ENCODE measurements around the gene TMEM38A. TPM values are rescaled to one million over a fixed set of nuclear protein-coding genes. Genes with fewer than 3 reads are reported as not detected.

The TMEM38A gene
- total and polyA plus RNA-seq, 9 of the 15 experiments (the other 6 are each of a cell fraction or from before 2014, with no cell fraction given): 0.35 to 2.1 (median 1.2) TPM

DNA sequence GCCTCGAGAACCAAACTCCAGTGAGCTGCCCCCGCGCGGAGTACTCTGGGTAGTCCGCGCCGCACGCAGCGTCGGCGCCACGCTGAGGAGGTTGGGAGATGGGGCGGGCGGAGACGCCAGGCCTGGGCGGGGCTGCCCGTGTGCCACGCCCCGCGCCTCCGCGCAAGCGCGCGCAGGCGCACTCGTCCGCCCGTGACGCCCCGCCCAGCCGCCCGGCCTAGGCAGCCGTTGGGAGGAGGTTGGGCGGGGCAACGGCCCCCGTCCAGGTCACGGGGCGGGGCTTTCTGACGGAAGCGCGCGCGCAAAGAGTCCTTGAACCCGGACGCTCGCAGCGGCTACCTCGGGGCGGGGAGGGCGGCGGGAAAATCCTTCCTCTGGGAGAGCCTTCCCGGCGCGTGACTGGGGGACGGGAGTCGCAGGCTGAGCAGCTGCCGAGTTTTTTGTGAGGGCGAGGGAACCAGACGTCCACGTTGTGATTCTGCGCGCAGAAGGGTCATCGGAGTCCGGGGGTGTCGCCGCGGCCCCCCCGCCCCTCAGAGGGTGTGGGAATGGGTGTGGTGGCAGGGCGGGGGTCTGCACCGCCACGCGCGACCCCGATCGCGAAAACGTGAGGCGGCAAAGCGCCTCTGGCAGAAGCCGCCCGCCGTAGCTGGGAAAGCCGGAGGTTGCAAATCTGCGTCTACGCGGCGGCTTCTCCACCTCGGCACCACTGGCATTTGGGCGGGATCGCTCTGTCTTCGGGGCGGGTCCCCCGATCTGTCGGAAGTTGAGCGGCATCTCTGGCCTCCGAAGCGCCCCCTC lies 32.6 kb upstream of the TMEM38A start, which contains the start of gene MED26 (continued):
- TF ChIP-seq ZNF354B (CRISPR knock-in tag; IDR thresholded peaks at IDR 0.05) (no peak), SUPT5H (IDR thresholded peaks at IDR 0.05) (peak; percentile 87), SP2 (IDR thresholded peaks at IDR 0.05; ENCODE audit: extremely low read depth, low read depth, low read length, poor library complexity, severe bottlenecking) (no peak), MAZ (CRISPR knock-in tag; conservative IDR thresholded peaks at IDR 0.05 in 1 of 2, IDR thresholded peaks at IDR 0.05 in 1 of 2) (peak; percentile 87 to 89), NFE2 (IDR thresholded peaks at IDR 0.05; ENCODE audit: low read depth) (0 out of 2 replicates have a peak, but pooled peaks have one; percentile 5), CHCHD3 (CRISPR knock-in tag; IDR thresholded peaks at IDR 0.05) (no peak), PHF8 (IDR thresholded peaks at IDR 0.05; ENCODE audit: borderline replicate concordance, low read length) (peak; percentile 77; the same call in 1 of the 2 replicates), LCOR (CRISPR knock-in tag; IDR thresholded peaks at IDR 0.05) (no peak), ZNF431 (CRISPR knock-in tag; IDR thresholded peaks at IDR 0.05) (no peak), L3MBTL2 (IDR thresholded peaks at IDR 0.05) (peak; percentile 67), POLR2AphosphoS5 (IDR thresholded peaks at IDR 0.05; ENCODE audit: control insufficient read depth, insufficient read depth, low read depth, low read length) (peak; percentile 79)
- TF ChIP-seq, protein P1, sequence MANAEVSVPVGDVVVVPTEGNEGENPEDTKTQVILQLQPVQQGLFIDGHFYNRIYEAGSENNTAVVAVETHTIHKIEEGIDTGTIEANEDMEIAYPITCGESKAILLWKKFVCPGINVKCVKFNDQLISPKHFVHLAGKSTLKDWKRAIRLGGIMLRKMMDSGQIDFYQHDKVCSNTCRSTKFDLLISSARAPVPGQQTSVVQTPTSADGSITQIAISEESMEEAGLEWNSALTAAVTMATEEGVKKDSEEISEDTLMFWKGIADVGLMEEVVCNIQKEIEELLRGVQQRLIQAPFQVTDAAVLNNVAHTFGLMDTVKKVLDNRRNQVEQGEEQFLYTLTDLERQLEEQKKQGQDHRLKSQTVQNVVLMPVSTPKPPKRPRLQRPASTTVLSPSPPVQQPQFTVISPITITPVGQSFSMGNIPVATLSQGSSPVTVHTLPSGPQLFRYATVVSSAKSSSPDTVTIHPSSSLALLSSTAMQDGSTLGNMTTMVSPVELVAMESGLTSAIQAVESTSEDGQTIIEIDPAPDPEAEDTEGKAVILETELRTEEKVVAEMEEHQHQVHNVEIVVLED (CRISPR knock-in tag; IDR thresholded peaks at IDR 0.05): peak; percentile 95
- TF ChIP-seq, protein P2, sequence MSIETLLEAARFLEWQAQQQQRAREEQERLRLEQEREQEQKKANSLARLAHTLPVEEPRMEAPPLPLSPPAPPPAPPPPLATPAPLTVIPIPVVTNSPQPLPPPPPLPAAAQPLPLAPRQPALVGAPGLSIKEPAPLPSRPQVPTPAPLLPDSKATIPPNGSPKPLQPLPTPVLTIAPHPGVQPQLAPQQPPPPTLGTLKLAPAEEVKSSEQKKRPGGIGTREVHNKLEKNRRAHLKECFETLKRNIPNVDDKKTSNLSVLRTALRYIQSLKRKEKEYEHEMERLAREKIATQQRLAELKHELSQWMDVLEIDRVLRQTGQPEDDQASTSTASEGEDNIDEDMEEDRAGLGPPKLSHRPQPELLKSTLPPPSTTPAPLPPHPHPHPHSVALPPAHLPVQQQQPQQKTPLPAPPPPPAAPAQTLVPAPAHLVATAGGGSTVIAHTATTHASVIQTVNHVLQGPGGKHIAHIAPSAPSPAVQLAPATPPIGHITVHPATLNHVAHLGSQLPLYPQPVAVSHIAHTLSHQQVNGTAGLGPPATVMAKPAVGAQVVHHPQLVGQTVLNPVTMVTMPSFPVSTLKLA (conservative IDR thresholded peaks at IDR 0.05): peak; percentile 70 to 89
- TF ChIP-seq, protein P3, sequence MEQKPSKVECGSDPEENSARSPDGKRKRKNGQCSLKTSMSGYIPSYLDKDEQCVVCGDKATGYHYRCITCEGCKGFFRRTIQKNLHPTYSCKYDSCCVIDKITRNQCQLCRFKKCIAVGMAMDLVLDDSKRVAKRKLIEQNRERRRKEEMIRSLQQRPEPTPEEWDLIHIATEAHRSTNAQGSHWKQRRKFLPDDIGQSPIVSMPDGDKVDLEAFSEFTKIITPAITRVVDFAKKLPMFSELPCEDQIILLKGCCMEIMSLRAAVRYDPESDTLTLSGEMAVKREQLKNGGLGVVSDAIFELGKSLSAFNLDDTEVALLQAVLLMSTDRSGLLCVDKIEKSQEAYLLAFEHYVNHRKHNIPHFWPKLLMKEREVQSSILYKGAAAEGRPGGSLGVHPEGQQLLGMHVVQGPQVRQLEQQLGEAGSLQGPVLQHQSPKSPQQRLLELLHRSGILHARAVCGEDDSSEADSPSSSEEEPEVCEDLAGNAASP (IDR thresholded peaks at IDR 0.05): no peak
- TF ChIP-seq, protein P4, sequence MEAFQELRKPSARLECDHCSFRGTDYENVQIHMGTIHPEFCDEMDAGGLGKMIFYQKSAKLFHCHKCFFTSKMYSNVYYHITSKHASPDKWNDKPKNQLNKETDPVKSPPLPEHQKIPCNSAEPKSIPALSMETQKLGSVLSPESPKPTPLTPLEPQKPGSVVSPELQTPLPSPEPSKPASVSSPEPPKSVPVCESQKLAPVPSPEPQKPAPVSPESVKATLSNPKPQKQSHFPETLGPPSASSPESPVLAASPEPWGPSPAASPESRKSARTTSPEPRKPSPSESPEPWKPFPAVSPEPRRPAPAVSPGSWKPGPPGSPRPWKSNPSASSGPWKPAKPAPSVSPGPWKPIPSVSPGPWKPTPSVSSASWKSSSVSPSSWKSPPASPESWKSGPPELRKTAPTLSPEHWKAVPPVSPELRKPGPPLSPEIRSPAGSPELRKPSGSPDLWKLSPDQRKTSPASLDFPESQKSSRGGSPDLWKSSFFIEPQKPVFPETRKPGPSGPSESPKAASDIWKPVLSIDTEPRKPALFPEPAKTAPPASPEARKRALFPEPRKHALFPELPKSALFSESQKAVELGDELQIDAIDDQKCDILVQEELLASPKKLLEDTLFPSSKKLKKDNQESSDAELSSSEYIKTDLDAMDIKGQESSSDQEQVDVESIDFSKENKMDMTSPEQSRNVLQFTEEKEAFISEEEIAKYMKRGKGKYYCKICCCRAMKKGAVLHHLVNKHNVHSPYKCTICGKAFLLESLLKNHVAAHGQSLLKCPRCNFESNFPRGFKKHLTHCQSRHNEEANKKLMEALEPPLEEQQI (IDR thresholded peaks at IDR 0.05): no peak
- TF ChIP-seq, protein P5, sequence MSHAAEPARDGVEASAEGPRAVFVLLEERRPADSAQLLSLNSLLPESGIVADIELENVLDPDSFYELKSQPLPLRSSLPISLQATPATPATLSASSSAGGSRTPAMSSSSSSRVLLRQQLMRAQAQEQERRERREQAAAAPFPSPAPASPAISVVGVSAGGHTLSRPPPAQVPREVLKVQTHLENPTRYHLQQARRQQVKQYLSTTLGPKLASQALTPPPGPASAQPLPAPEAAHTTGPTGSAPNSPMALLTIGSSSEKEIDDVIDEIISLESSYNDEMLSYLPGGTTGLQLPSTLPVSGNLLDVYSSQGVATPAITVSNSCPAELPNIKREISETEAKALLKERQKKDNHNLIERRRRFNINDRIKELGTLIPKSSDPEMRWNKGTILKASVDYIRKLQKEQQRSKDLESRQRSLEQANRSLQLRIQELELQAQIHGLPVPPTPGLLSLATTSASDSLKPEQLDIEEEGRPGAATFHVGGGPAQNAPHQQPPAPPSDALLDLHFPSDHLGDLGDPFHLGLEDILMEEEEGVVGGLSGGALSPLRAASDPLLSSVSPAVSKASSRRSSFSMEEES (CRISPR knock-in tag; IDR thresholded peaks at IDR 0.05): no peak
- TF ChIP-seq, protein P6, sequence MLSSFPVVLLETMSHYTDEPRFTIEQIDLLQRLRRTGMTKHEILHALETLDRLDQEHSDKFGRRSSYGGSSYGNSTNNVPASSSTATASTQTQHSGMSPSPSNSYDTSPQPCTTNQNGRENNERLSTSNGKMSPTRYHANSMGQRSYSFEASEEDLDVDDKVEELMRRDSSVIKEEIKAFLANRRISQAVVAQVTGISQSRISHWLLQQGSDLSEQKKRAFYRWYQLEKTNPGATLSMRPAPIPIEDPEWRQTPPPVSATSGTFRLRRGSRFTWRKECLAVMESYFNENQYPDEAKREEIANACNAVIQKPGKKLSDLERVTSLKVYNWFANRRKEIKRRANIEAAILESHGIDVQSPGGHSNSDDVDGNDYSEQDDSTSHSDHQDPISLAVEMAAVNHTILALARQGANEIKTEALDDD (IDR thresholded peaks at IDR 0.05): no peak
